DMS 273 (cell line): ENCODE results near the gene NCKAP1.
"Not testable (repeated sequence)": the region's sequence is repeated elsewhere in the genome, so short reads cannot be mapped to it uniquely, and the experiment has no call there.

ENCODE experiments used
- DNase-seq: peaks from one replicate; lab custom pipeline; 2025; ENCODE audit not compliant: unreplicated experiment; lab: John Stamatoyannopoulos, UW

Gene NCKAP1

GRCh38 chr2:182913064-182913463 is 125.2 kb downstream of the NCKAP1 start:
- DNase-seq = no peak

DNA sequence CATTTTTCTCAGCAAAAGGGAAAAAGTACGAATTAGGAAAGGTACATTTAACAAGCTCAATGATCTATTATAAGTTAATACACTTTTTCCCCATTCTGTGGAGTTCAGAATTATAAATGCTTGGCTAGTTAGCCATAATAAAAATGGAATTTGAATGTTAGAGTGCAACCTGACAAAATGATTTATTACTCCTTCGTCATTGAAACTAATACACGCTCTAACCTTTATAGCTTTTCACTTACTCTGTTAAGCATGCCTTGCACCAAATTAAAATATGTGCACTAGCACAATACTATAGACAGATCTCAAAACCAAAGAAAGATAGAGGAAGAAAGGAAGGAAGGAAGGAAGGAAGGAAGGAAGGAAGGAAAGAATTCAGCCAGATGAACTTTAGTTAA is 125.7 kb downstream of the NCKAP1 start:
- no peak for DNase-seq

DNA sequence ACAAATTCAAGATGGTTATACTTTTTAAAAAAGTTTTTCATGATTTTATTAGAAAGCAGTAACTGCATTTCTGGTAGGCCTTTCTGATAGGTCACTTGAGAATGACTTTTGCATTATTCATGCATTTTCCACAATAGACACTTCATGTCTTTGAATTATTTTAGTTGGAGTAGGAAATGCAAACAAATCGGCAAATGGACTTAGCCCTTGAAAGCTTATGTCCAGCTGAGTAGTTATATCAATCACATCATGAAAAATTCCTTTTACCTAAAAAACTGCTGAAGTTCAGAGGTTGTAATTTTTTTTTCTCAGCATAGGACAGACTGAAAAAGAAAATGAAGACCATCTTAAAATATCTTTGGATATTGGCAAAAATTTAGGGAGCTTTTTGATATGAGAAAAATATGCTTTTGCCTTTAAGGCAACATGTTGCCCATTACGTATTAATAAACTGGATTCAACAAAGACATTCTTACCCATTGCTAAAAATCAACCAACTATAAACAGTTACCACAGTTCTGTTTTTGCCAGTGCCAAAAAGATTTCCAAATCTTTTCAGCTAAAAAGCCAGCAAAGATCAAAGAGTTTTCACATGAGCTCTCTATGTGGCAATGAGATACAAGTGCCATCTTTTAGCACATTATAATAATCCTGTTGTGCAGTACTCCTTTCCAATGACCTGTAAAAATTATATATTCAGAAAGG is 126.3 kb downstream of the NCKAP1 start:
- DNase-seq = no peak

- DNase-seq = no peak
Measured at GRCh38 chr2:182910965-182911364, 127.3 kb downstream of the NCKAP1 start.

DNA sequence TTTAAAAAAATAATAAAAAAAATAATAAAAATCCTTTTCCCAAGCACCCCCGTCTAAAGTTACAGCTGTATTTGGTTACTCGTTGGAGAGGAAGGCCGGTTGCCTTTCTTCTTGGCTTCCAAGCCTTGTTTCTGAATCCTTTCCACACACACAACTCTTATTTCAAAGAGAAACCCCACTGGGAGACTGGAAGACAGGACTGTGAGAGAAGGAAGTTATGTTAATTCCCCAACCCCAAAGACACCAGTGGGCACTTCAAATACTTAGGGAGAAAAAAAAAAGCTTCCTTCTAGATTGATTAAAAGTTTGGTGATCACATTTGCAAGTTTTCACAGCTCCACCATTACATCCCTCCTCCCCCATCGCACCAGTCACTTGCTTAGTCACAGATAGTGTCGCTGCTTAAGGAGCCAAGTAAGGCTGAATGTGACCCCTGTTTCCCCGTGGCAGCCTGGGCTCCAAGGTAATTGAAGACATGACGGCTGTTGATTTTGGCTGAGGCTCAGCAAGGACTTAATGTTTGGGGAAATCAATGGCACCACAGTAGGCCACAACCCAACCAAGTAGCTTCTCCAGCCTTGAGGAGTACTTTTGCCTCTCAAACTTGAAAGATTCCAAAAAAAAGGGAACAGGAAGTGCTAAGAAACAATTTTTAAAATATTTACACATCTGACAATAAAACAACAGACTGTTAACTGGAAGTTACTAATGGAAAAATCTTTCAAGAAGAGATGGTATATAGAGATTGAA is 131.0 kb downstream of the NCKAP1 start:
- DNase-seq = peak; percentile 20

- DNase-seq = no peak
Measured at GRCh38 chr2:182906454-182906853, 131.8 kb downstream of the NCKAP1 start.

DNA sequence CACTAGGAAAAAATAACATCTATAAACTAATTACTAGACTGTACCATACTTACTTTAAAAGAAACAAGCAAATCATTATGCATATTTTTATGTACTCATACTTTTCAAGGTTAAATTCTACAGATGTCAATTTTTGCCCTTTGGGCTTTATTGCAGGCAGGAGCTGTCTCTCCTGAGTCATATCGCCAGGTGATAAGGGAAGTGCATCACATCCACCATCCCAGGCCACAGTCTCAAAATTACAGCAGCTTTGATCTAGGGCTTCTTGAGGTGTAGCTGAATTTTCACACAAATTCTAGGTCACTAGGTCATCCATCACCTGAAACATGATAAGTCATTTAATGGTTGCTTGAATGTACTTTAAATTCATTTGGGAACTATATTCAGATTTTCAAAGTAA is 133.4 kb downstream of the NCKAP1 start:
- no peak for DNase-seq

DNA sequence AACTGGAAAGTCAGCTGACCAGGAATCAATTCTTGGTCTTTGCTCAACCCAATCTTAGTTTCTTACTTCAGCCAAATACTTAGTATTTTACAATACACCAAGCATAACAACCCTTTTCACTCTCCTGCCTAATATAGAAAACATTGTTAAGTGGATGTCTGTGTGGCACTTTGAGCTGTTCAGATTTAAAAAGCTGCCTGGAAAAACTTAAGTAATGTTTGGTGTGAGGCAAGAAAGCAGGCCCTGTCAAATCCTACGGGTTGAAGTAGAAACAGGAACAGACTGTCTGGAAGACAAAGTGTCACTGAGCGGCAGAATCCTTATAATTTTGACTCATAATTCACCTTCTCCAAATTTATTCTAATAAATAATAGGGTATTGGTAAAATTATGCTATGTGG is 134.7 kb downstream of the NCKAP1 start:
- no peak for DNase-seq

DNA sequence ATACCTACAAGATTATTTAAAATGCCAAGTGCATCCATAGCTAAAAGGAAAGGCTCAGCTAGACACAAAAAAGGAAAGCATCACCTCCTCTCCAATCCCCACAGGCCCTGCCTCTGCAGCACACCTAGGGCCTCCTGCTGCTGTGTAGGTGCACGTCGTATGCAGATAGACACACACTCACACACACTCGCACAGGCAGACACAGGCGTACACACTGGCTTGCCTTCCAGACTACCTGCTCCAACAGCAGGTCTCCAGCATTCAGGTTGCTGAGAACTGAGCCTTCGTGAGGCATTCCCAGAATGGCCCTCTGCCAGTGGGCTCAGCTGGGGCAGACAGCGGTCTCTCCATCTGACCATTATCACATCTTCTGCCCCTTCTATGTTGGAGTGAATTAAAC is 136.5 kb downstream of the NCKAP1 start:
- peak; percentile 19 for DNase-seq

DNA sequence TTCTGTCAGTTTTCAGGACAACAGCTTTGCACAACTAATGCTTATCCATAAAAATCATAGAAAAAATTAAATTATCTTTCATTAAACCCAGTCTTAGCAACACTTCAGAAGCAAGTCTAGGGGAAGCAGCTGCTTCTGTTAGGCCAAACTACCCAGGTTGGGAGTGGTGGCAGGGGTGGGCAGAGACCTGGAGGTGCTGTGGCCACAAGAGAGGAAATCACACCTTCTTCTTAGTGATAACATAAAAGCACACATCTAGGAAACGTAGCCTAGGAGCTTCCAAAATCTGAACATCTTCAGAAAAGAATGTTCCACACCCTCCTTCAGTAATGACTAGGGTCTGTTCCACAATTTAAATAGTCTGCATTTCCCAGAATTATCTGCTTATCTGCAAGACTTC is 139.5 kb downstream of the NCKAP1 start:
- no peak for DNase-seq

DNA sequence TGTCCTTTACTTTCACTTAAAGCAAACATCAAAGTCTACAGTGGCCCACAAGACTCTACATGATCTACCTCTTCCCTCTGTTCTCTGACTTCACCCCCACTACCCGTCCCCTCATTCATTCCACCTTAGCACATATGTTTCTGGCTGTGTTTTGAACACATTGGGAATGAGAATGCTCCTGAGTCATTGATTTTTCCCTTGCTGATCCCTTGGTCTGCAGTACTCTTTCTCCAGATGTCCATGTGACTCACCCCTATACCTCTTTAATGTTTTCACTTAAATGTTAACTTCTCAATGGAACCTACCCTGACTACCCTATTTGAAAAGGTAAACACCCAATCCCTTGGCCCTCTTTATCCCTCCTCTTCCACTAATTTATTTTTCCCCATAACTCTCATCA is 141.1 kb downstream of the NCKAP1 start:
- DNase-seq = peak; percentile 22

GRCh38 chr2:182895798-182896197 is 142.5 kb downstream of the NCKAP1 start:
- DNase-seq = no peak

GRCh38 chr2:182895169-182895568 is 143.1 kb downstream of the NCKAP1 start:
- no peak for DNase-seq

GRCh38 chr2:182894174-182894573 is 144.1 kb downstream of the NCKAP1 start:
- DNase-seq = no peak

GRCh38 chr2:182893666-182894065 is 144.6 kb downstream of the NCKAP1 start:
- no peak for DNase-seq

- not testable (repeated sequence) for DNase-seq
Measured at GRCh38 chr2:182893035-182893434, 145.2 kb downstream of the NCKAP1 start.

DNA sequence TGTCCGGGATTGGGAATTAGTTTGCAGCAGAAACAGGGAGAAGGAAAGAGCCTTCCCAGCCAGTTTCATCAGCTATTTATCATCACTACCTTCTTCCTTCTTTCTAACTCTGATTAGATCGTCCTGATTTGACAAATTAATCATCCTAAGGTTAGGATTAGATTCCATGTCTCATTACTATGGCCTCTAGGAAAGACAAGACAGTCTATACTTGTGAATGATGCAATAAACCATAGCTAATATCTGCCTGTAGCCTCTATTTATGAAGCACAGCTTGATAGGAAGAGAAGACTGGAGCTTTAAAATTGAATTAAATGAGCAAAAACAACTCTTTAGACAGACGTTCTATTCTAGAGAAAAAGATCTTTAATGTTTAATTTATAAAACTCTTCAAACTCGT is 146.6 kb downstream of the NCKAP1 start:
- DNase-seq = no peak

DNA sequence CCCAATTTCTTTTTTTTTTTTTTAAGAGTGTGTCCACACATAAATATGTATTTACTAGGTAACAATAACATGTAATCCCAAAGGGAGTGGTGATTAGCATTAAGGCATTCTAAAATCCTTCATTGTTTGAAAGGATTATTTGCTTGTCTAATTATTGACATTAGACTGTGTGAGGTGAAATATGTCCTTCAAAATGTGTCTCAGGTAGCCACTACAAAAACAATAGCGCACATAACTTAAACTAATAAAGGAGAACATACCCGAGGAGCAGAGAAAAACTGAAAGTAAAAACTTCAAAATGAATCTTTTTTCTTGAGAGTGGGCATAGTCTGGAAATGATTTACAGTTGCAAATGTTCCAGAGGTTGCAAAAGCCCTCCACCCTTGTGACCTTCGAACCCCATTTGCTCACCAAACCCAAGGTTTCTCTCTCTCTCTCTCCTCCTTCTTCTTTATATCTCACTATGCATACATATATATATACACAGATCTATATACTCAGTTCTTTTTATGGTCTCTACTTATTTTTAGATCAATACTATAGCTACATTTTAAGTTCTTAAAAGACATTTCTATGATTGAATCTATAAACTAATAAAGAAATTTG is 147.4 kb downstream of the NCKAP1 start:
- no peak for DNase-seq

GRCh38 chr2:182890305-182890704 is 148.0 kb downstream of the NCKAP1 start:
- no peak for DNase-seq

DNA sequence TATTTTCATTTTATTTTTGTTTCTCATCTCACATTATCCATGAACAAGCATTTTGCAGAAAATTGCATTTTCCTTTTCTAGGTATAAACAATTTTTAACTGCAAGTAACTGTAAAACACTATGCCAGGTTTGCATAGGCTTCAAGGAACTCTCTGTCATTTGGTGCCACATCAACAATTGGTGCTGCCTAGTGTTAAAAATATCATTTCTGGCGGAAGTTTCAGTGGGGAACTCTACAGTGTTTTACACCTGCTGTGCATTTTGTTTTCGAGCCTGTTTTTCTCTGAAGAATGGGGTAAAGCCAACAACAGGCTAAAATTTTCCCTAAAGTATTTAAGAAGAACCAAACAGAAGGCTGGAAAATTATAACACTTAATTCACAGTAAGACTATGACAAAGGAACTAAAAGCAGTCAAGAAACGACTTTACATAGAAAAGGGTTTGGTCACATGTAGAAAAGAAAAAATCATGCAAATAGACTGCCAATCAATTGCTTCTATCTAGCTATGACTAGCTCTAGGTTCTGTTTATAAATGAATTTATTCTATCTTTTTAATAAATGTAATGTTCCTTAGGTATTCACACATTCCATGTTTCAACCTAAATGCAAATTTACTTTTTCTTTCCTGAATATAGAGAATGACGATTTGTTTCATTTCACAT is 150.4 kb downstream of the NCKAP1 start:
- no peak for DNase-seq

DNA sequence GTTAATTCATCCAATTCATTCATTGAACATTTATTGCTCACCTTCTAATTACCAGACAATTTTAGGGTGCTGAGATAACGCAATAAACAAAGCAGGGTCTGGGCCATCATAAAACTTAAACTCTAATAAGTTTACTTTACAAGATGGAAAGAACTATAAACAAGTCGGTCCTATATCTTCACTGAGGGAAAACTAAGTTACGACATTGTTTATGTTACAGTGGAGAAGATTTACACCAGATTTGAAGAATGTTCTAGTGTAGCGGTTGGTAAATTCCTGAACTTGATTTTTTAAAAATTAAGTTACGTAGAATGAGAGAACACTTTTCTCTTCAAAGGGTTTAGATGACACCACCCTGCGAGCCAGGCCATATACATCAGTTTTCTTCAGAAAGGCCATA is 151.2 kb downstream of the NCKAP1 start:
- no peak for DNase-seq

GRCh38 chr2:182885771-182886170 is 152.5 kb downstream of the NCKAP1 start:
- DNase-seq = no peak
